Neural progenitor cell (in vitro differentiated cells): ENCODE data around the gene ORC3. TPM values are rescaled to one million over a fixed set of nuclear protein-coding genes. Genes with fewer than 3 reads are reported as not detected.

Experiments used
- DNase-seq: peaks from one replicate; pipeline ENCODE4 v3.0.0-alpha.2; 2016; ENCODE audit warnings: low spot score
- H2AFZ ChIP-seq: fragments of 200-600 bp; sonication (generic); replicated peaks from 2 replicates; pipeline ENCODE4 v1.6.1; 2016; ENCODE audit warnings: antibody characterized with exemption
- H3F3A ChIP-seq: fragments of 200-600 bp; sonication (generic); 2 replicates; pipeline ENCODE4 v1.6.1; 2016; ENCODE audit warnings: antibody characterized with exemption, low read depth
- H3K27ac ChIP-seq: fragments of 200-600 bp; sonication (generic); 2 replicates; pipeline ENCODE4 v1.5.1; 2016; ENCODE audit warnings: mild to moderate bottlenecking
- H3K27me3 ChIP-seq: fragments of 200-600 bp; sonication (generic); 2 replicates; pipeline ENCODE4 v1.6.1; 2016; ENCODE audit warnings: mild to moderate bottlenecking, moderate library complexity
- H3K36me3 ChIP-seq: fragments of 200-600 bp; sonication (generic); 2 replicates; pipeline ENCODE4 v1.5.1; 2016
- H3K4me1 ChIP-seq: fragments of 200-600 bp; sonication (generic); 2 replicates; pipeline ENCODE4 v1.6.1; 2016; ENCODE audit warnings: mixed run types
- H3K4me2 ChIP-seq: fragments of 200-600 bp; sonication (generic); 2 replicates; pipeline ENCODE4 v1.6.1; 2016
- H3K4me3 ChIP-seq: fragments of 200-600 bp; sonication (generic); 2 replicates; pipeline ENCODE4 v1.5.1; 2016
- H3K79me2 ChIP-seq: fragments of 200-600 bp; sonication (generic); 2 replicates; pipeline ENCODE4 v1.6.1; 2016; ENCODE audit warnings: low read depth
- H3K9ac ChIP-seq: fragments of 200-600 bp; sonication (generic); 2 replicates; pipeline ENCODE4 v1.6.1; 2016
- H3K9me3 ChIP-seq: fragments of 200-600 bp; sonication (generic); 2 replicates; pipeline ENCODE4 v1.5.1; 2016; ENCODE audit warnings: low read depth
- H4K20me1 ChIP-seq: fragments of 200-600 bp; sonication (generic); 2 replicates; pipeline ENCODE4 v1.6.1; 2016; ENCODE audit warnings: low read depth
- H3K27ac Mint-ChIP-seq: 3 replicates; pipeline ENCODE4 v1.8.0; 2021; ENCODE audit warnings: mixed read lengths
- H3K27me3 Mint-ChIP-seq: 2 replicates; pipeline ENCODE4 v1.8.0; 2022; ENCODE audit warnings: low read depth, mild to moderate bottlenecking, inconsistent platforms, moderate library complexity, mixed read lengths; ENCODE audit not compliant: insufficient read depth
- H3K36me3 Mint-ChIP-seq: 3 replicates; pipeline ENCODE4 v1.8.0; 2021; ENCODE audit warnings: mixed read lengths
- H3K4me1 Mint-ChIP-seq: 3 replicates; pipeline ENCODE4 v1.8.0; 2021; ENCODE audit warnings: mixed read lengths
- H3K4me3 Mint-ChIP-seq: 3 replicates; pipeline ENCODE4 v1.8.0; 2021; ENCODE audit warnings: mild to moderate bottlenecking, moderate library complexity, mixed read lengths
- H3K9me3 Mint-ChIP-seq: 3 replicates; pipeline ENCODE4 v1.8.0; 2020; ENCODE audit warnings: mixed read lengths
- EZH2 ChIP-seq: fragments of 200-600 bp; sonication (generic); IDR thresholded peaks from 2 replicates; pipeline ENCODE4 v1.6.1; 2017; ENCODE audit warnings: antibody characterized with exemption, mild to moderate bottlenecking, moderate library complexity
- EZH2phosphoT487 ChIP-seq: fragments of 200-600 bp; sonication (generic); IDR thresholded peaks from 2 replicates; pipeline ENCODE4 v1.6.1; 2017; ENCODE audit warnings: antibody characterized with exemption
- total RNA-seq: library from RNA; depleted of rRNA; stranded (reverse); fragments of >200 nt; gene quantifications from 2 replicates; pipeline ENCODE4 v1.2.3, GENCODE V29; 2015; ENCODE audit warnings: low replicate concordance
- TF ChIP-seq, protein P1 (sequence below): fragments of 200-600 bp; sonication (generic); IDR thresholded peaks from 2 replicates; pipeline ENCODE4 v1.5.1; 2017; ENCODE audit warnings: antibody characterized with exemption, mild to moderate bottlenecking

The ORC3 gene
- total RNA-seq, 1 donor from 2014 or later, result 99.3 TPM

DNA sequence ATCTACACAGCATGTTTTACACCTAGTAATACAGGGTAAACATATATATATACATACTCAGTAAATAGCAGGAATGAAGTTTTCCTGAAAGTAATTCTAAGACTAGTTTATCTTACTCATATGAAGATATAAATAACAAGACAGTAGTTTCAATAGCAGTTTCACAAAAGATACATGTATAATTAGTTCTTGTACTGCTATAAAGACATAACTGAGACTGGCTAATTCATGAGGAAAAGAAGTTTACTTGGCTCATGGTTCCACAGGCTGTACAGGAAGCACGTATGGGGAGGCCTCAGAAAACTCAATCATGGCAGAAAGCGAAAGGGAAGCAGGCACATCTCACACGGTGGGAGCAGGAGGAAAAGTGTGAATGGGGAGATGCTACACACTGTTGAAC lies 17.1 kb upstream of the ORC3 start:
- Mint-ChIP-seq H3K4me1 (peaks cover 7% of the 10 kb centered on the region), H3K36me3 (peaks cover 10% of the 10 kb centered on the region), H3K27me3 (no peaks in the 10 kb centered on the region), H3K27ac (no peak overlapping the region), H3K9me3 (no peaks in the 10 kb centered on the region), H3K4me3 (no peak overlapping the region)
- no peak overlapping the region for H2AFZ ChIP-seq
- H3K79me2 ChIP-seq, result peaks cover 89% of the 10 kb centered on the region
- no peak overlapping the region for H3K4me3 ChIP-seq
- no peak for DNase-seq
- TF ChIP-seq, protein P1, sequence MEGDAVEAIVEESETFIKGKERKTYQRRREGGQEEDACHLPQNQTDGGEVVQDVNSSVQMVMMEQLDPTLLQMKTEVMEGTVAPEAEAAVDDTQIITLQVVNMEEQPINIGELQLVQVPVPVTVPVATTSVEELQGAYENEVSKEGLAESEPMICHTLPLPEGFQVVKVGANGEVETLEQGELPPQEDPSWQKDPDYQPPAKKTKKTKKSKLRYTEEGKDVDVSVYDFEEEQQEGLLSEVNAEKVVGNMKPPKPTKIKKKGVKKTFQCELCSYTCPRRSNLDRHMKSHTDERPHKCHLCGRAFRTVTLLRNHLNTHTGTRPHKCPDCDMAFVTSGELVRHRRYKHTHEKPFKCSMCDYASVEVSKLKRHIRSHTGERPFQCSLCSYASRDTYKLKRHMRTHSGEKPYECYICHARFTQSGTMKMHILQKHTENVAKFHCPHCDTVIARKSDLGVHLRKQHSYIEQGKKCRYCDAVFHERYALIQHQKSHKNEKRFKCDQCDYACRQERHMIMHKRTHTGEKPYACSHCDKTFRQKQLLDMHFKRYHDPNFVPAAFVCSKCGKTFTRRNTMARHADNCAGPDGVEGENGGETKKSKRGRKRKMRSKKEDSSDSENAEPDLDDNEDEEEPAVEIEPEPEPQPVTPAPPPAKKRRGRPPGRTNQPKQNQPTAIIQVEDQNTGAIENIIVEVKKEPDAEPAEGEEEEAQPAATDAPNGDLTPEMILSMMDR, result no peak
- TF ChIP-seq EZH2 (no peak), EZH2phosphoT487 (no peak)
- peaks cover 12% of the 10 kb centered on the region for H4K20me1 ChIP-seq
- H3K4me2 ChIP-seq, result no peak overlapping the region
- no peaks in the 10 kb centered on the region for H3K4me1 ChIP-seq
- no peaks in the 10 kb centered on the region for H3K27me3 ChIP-seq
- H3K9ac ChIP-seq, result no peak overlapping the region
- no peak overlapping the region for H3K27ac ChIP-seq
- no peaks in the 10 kb centered on the region for H3K9me3 ChIP-seq
- peaks cover 5% of the 10 kb centered on the region for H3K36me3 ChIP-seq
- H3F3A ChIP-seq, result no peaks in the 10 kb centered on the region

DNA sequence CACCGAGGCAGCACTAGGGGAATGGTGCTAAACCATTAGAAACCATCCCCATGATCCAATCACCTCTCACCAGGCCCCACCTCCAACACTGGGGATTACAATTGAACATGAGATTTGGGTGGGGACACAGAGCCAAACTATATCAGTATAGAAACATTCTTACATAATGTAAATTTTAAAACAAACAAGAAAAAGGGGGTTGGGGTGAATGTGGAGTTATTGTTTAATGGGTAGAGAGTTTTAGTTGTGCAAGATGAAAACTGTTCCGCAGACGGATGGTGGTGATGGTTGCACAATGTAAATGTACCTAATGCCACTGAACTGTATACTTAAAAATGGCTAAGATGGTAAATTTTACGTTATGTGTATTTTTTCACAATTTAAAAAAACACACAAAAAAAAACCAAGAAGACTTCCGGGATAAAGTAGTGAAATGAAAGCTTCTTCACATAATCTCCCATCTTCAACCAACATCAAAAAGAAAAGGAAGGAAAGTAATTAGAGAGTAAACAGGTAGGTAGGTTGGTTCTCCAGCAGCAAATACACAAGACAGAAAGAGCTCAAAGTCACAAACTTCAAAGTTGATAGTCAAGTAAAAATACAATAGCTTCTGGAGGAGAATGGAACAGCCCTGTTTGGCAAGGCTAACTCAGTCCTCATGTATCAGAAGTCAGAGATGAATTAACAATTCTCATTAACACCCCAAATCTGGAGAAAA lies 16.5 kb upstream of the ORC3 start:
- peaks cover 10% of the 10 kb centered on the region for H3K36me3 Mint-ChIP-seq
- no peak overlapping the region for H3K4me3 ChIP-seq
- peaks cover 5% of the 10 kb centered on the region for H3K36me3 ChIP-seq
- no peak overlapping the region for H3K27ac ChIP-seq
- H3K4me3 Mint-ChIP-seq, result no peak overlapping the region
- no peaks in the 10 kb centered on the region for H3K9me3 Mint-ChIP-seq
- H3K79me2 ChIP-seq, result peaks cover 90% of the 10 kb centered on the region
- peaks cover 7% of the 10 kb centered on the region for H3K4me1 Mint-ChIP-seq
- H3F3A ChIP-seq, result no peaks in the 10 kb centered on the region
- no peaks in the 10 kb centered on the region for H3K27me3 ChIP-seq
- H3K4me1 ChIP-seq, result no peaks in the 10 kb centered on the region
- H2AFZ ChIP-seq, result no peak overlapping the region
- no peak for TF ChIP-seq EZH2phosphoT487
- TF ChIP-seq EZH2, result no peak
- TF ChIP-seq, protein P1, result no peak
- H3K27ac Mint-ChIP-seq, result no peak overlapping the region
- no peak for DNase-seq
- no peak overlapping the region for H3K4me2 ChIP-seq
- H3K9me3 ChIP-seq, result no peaks in the 10 kb centered on the region
- H3K27me3 Mint-ChIP-seq, result no peaks in the 10 kb centered on the region
- H4K20me1 ChIP-seq, result peaks cover 12% of the 10 kb centered on the region
- no peak overlapping the region for H3K9ac ChIP-seq

DNA sequence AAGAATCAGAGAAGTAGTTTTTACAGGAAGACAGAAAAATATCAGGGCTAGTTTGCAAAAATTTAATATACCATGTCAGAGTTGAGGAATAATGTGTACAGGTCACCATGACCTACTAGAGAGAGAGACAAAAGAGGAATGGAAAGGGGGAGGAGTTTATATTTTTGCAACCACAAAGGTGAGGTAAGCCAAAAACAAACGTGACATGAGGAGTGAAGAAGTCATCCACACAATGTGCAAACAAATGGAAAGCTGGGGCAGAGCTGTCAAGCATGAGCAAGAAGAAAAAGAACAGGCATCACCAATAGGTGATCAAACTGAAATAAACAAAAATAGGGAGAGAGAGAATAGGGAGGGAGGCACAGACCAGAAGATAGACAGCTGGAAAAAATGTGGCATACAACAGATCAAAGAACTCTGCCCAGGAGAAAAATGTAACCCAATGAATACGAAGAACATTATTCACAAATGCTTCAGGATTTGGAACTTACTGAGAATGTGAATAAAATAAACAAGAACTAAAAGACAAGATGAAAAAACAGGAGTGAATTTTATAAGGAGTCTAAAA lies 15.6 kb upstream of the ORC3 start:
- H3K79me2 ChIP-seq, result peaks cover 94% of the 10 kb centered on the region
- no peak overlapping the region for H3K9ac ChIP-seq
- no peak overlapping the region for H3K4me3 ChIP-seq
- H3K27me3 ChIP-seq, result no peaks in the 10 kb centered on the region
- no peak overlapping the region for H3K4me2 ChIP-seq
- H3K4me1 ChIP-seq, result no peaks in the 10 kb centered on the region
- peaks cover 12% of the 10 kb centered on the region for H4K20me1 ChIP-seq
- no peak for DNase-seq
- Mint-ChIP-seq H3K9me3 (no peaks in the 10 kb centered on the region), H3K27ac (no peak overlapping the region), H3K4me3 (no peak overlapping the region), H3K36me3 (peaks cover 14% of the 10 kb centered on the region), H3K4me1 (peaks cover 7% of the 10 kb centered on the region), H3K27me3 (no peaks in the 10 kb centered on the region)
- TF ChIP-seq, protein P1, result no peak
- TF ChIP-seq EZH2 (no peak), EZH2phosphoT487 (no peak)
- no peaks in the 10 kb centered on the region for H3K9me3 ChIP-seq
- no peaks in the 10 kb centered on the region for H3F3A ChIP-seq
- peaks cover 5% of the 10 kb centered on the region for H3K36me3 ChIP-seq
- H3K27ac ChIP-seq, result no peak overlapping the region
- H2AFZ ChIP-seq, result no peak overlapping the region
